ENCODE results near the gene ROBO1. TPM values are rescaled to one million over a fixed set of nuclear protein-coding genes. Genes with fewer than 3 reads are reported as not detected.

The ROBO1 gene
- total RNA-seq, 1 donor from 2014 or later = 27.1 TPM

GRCh38 chr3:79412537-79412936 is 355.3 kb downstream of the ROBO1 start:
- Histone ChIP-seq H3K36me3 (no peaks in the 10 kb centered on the region), H3K27ac (no peak overlapping the region), H3K27me3 (no peaks in the 10 kb centered on the region), H3K4me1 (no peaks in the 10 kb centered on the region), H3K4me3 (no peak overlapping the region), H3K9me3 (no peaks in the 10 kb centered on the region)
- intact Hi-C loops (cut with DNase I) = no loop called here
- no peak for TF ChIP-seq CTCF (IDR thresholded peaks at IDR 0.05)
- ATAC-seq (no peak), DNase-seq (no peak)

- intact Hi-C loops (cut with DNase I) = no loop called here
- Histone ChIP-seq H3K27me3 (no peaks in the 10 kb centered on the region), H3K36me3 (no peaks in the 10 kb centered on the region), H3K27ac (peak overlapping the region; percentile 38), H3K4me1 (no peaks in the 10 kb centered on the region), H3K9me3 (no peaks in the 10 kb centered on the region), H3K4me3 (no peak overlapping the region)
- no peak for TF ChIP-seq CTCF (IDR thresholded peaks at IDR 0.05)
- no peak for DNase-seq
- ATAC-seq = no peak
These were observed 357.2 kb downstream of the ROBO1 start for GRCh38 chr3:79410617-79411016.

DNA sequence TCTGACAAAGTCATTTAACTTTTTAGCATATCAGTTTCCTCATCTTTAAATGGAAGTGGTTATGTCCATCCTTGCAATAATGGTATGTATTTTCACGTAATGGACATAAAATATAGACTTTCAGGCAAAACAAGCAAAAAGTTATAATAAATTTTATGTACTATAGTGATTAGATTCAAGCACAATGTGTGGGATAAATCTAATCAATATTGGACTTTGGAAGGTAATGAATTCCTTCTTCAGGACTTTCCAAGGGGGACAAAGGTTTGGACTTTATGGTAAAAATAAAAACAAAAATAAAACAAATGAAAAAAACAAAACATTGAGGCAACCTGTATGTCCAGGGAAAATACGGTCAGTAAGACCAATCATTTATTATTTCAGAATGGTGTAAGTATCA is 357.7 kb downstream of the ROBO1 start:
- H3K36me3 ChIP-seq = no peaks in the 10 kb centered on the region
- ATAC-seq (no peak), DNase-seq (no peak)
- no peaks in the 10 kb centered on the region for H3K4me1 ChIP-seq
- intact Hi-C loops (cut with DNase I) = no loop called here
- TF ChIP-seq CTCF (IDR thresholded peaks at IDR 0.05) = no peak
- H3K4me3 ChIP-seq = no peak overlapping the region
- no peaks in the 10 kb centered on the region for H3K9me3 ChIP-seq
- no peaks in the 10 kb centered on the region for H3K27me3 ChIP-seq
- H3K27ac ChIP-seq = peak overlapping the region; percentile 38

GRCh38 chr3:79406175-79406574 is 361.6 kb downstream of the ROBO1 start:
- TF ChIP-seq CTCF (IDR thresholded peaks at IDR 0.05) = no peak
- Histone ChIP-seq H3K9me3 (no peaks in the 10 kb centered on the region), H3K36me3 (no peaks in the 10 kb centered on the region), H3K4me1 (no peaks in the 10 kb centered on the region), H3K4me3 (no peak overlapping the region), H3K27ac (no peak overlapping the region), H3K27me3 (no peaks in the 10 kb centered on the region)
- ATAC-seq (no peak), DNase-seq (no peak)
- intact Hi-C loops (cut with DNase I) = no loop called here

- intact Hi-C loops (cut with DNase I) = no loop called here
- ATAC-seq = no peak
These were observed 362.6 kb downstream of the ROBO1 start for GRCh38 chr3:79405183-79405582.

More at GRCh38 chr3:79405183-79405582, 362.6 kb downstream of the ROBO1 start:
- H3K4me1 ChIP-seq = no peaks in the 10 kb centered on the region
- no peak for TF ChIP-seq CTCF (IDR thresholded peaks at IDR 0.05)
- H3K27me3 ChIP-seq = no peaks in the 10 kb centered on the region
- H3K27ac ChIP-seq = no peak overlapping the region
- H3K4me3 ChIP-seq = no peak overlapping the region
- no peaks in the 10 kb centered on the region for H3K9me3 ChIP-seq
- no peaks in the 10 kb centered on the region for H3K36me3 ChIP-seq
- DNase-seq = no peak

Data from upper lobe of right lung (tissue), 1 donor.